Nephron (organoid): ENCODE results near the gene ARTN.

Source experiments
- H3K27ac Mint-ChIP-seq, 3 experiments: 2 replicates each; pipeline ENCODE4 v1.8.0; 2020; ENCODE audit warnings: mixed read lengths in 3 of 3, mild to moderate bottlenecking in 2 of 3, moderate library complexity in 1 of 3
- H3K27me3 Mint-ChIP-seq: 2 replicates; pipeline ENCODE4 v1.8.0; 2021; ENCODE audit warnings: low read depth, mild to moderate bottlenecking, moderate library complexity, mixed read lengths
- H3K36me3 Mint-ChIP-seq: 2 replicates; pipeline ENCODE4 v1.8.0; 2020; ENCODE audit warnings: low read depth, mixed read lengths
- H3K4me1 Mint-ChIP-seq: 2 replicates; pipeline ENCODE4 v1.8.0; 2020; ENCODE audit warnings: mixed read lengths
- H3K4me3 Mint-ChIP-seq, 3 experiments: 2 replicates each; pipeline ENCODE4 v1.8.0; 2020; ENCODE audit warnings: mild to moderate bottlenecking in 3 of 3, mixed read lengths in 3 of 3, moderate library complexity in 2 of 3
- H3K9me3 Mint-ChIP-seq: 2 replicates; pipeline ENCODE4 v1.8.0; 2020; ENCODE audit warnings: mixed read lengths
- TF ChIP-seq, protein P1 (sequence below), 3 experiments: fragments of 200-600 bp; sonication (generic); IDR thresholded peaks; one replicate each; pipeline ENCODE4 v1.5.0; 2021; ENCODE audit warnings: antibody characterized with exemption in 3 of 3; ENCODE audit not compliant: unreplicated experiment in 3 of 3

The ARTN gene

DNA sequence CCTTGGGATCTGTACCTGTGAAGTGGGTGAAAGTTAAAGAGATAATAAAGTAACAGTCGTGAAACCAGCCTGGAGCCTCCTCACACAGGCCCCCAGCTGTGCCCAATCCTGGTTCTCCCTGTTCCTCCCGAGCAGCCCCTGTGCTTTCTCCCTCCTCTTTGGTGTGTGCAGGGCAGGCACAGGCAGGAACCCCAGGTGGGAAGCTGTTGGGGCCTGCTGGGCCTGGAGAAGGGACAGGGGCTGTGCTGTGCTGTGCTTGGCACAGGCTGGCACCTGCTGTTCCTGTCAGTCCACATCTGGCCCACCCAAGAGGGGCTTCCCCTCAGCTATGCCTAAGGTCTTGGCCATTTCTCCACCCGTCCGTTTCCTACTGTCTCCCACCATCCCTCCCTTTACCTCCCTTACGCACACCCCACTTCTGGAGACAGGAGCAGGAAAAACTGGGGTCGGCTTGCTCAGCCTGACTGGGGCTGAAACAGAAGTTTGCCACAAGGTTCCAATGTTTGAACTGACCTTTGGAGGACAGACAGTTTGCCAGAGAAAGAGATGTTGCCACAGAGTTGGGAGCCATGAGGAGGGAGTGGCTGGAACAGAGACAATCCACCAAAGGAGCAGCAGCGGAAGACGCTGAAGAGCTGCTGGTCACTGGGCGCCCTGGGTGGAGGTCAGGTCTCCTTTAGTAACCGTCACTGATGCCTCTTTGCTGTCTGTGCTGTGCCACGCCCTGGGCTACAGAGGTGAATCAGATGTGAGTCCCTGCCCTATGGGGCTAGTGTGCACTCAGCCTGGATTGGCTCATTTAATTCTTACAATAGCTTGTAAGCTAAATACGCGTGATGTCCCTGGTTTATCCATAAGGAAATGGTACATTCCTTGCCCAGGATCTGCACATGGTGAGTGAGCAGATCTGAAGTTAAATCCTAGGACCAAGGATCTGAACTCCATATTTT is 18.8 kb upstream of the ARTN start:
- Mint-ChIP-seq H3K9me3 (no peaks in the 10 kb centered on the region), H3K4me1 (peaks cover 23% of the 10 kb centered on the region), H3K36me3 (no peaks in the 10 kb centered on the region), H3K27me3 (no peaks in the 10 kb centered on the region), H3K27ac (no peak overlapping the region), H3K4me3 (no peak overlapping the region)
- TF ChIP-seq, protein P1, sequence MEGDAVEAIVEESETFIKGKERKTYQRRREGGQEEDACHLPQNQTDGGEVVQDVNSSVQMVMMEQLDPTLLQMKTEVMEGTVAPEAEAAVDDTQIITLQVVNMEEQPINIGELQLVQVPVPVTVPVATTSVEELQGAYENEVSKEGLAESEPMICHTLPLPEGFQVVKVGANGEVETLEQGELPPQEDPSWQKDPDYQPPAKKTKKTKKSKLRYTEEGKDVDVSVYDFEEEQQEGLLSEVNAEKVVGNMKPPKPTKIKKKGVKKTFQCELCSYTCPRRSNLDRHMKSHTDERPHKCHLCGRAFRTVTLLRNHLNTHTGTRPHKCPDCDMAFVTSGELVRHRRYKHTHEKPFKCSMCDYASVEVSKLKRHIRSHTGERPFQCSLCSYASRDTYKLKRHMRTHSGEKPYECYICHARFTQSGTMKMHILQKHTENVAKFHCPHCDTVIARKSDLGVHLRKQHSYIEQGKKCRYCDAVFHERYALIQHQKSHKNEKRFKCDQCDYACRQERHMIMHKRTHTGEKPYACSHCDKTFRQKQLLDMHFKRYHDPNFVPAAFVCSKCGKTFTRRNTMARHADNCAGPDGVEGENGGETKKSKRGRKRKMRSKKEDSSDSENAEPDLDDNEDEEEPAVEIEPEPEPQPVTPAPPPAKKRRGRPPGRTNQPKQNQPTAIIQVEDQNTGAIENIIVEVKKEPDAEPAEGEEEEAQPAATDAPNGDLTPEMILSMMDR (IDR thresholded peaks at IDR 0.05; ENCODE audit: unreplicated experiment in 3 of 3) = no peak

DNA sequence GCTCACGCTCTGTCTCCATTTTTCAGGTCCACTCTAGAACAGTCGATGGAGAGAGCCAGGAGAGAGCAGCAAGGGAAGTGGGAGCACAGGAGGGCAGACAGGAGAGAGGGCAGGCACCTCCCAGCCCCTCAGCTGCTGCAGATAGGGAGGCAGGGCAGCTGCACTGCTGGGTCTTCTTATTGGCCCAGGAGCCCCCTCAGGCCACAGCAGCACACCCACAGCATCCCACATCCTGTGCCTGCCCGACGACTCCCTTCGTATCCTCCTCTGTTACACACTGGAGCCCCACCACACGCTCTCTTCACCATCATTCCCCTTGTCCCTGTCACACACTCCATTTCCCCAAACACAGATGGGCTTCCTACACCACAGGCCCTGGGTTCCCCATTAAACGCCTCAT is 13.7 kb upstream of the ARTN start:
- H3K36me3 Mint-ChIP-seq = peaks cover 11% of the 10 kb centered on the region
- H3K27me3 Mint-ChIP-seq = no peaks in the 10 kb centered on the region
- TF ChIP-seq, protein P1 (IDR thresholded peaks at IDR 0.05; ENCODE audit: unreplicated experiment in 3 of 3) = no peak
- H3K4me3 Mint-ChIP-seq = no peak overlapping the region
- no peak overlapping the region for H3K27ac Mint-ChIP-seq
- no peaks in the 10 kb centered on the region for H3K9me3 Mint-ChIP-seq
- H3K4me1 Mint-ChIP-seq = no peaks in the 10 kb centered on the region

DNA sequence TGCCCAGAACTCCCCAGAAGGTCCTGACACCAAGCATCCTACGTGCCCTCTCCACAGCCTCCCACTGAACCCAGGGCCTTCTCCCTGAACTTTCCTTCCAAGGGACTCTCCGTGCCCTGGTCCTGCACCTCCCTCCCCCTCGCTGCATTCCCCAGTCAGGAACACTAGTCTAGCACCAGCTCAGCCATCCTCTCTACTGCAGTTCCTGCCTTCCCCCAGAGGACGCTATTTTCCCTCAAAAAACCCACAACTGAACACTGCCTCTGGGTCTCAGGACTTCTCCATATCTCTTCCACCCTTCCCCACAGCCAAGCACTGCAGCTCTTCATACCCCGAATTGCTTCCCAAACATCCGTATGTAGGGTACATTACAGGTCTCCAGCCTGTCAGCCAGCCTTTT is 12.6 kb upstream of the ARTN start:
- H3K36me3 Mint-ChIP-seq = peaks cover 18% of the 10 kb centered on the region
- H3K27me3 Mint-ChIP-seq = no peaks in the 10 kb centered on the region
- TF ChIP-seq, protein P1 (IDR thresholded peaks at IDR 0.05; ENCODE audit: unreplicated experiment in 3 of 3) = no peak
- H3K4me1 Mint-ChIP-seq = no peaks in the 10 kb centered on the region
- no peak overlapping the region for H3K4me3 Mint-ChIP-seq
- H3K9me3 Mint-ChIP-seq = no peaks in the 10 kb centered on the region
- H3K27ac Mint-ChIP-seq = no peak overlapping the region

DNA sequence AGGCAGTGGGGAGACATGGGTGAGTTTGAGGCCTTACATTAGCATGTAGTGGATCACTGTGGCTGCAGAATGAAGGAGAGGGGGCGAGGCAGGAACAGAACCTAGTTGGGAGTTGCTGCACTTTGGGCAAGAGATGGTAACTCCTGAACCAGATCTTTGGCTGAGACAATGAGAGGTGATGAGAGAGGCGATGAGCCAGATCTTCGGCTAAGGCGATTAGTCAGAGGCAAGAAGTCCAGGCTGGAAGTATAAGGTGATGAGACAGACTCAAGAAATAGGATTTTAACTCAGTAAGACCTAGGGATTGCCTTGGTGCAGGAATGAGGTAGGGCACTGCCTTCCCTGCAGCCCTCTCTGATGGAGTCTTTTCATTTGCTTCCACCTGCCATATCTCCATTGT is 9.1 kb upstream of the ARTN start:
- Mint-ChIP-seq H3K36me3 (peaks cover 23% of the 10 kb centered on the region), H3K9me3 (no peaks in the 10 kb centered on the region), H3K27ac (no peak overlapping the region), H3K27me3 (no peaks in the 10 kb centered on the region), H3K4me1 (no peaks in the 10 kb centered on the region), H3K4me3 (no peak overlapping the region)
- TF ChIP-seq, protein P1 (IDR thresholded peaks at IDR 0.05; ENCODE audit: unreplicated experiment in 3 of 3) = no peak

DNA sequence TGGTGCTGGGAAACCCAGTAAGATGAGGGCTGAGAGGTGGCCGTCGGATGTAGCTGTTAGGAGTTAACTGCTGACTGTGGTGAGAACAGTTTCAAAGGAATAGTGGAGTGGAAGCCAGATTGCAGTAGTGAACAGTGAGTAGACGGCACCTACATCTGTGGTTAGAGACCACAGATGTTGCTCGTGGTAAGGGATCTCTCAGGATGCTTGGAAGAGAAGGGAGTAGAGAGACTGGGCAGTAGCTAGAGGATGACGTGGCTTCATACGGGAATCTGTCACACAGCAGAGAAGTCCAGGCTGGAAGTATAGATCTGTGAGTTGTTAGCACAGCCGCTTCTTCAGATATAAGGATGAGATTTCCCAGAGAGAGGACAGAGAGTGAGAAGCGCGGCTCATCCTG is 7.8 kb upstream of the ARTN start:
- no peaks in the 10 kb centered on the region for H3K4me1 Mint-ChIP-seq
- H3K27ac Mint-ChIP-seq = no peak overlapping the region
- no peaks in the 10 kb centered on the region for H3K27me3 Mint-ChIP-seq
- H3K9me3 Mint-ChIP-seq = no peaks in the 10 kb centered on the region
- TF ChIP-seq, protein P1 (IDR thresholded peaks at IDR 0.05; ENCODE audit: unreplicated experiment in 3 of 3) = no peak
- H3K36me3 Mint-ChIP-seq = peaks cover 23% of the 10 kb centered on the region
- no peak overlapping the region for H3K4me3 Mint-ChIP-seq
